LNCAP (cell line): Measurements from ENCODE around the gene TDP1.

Source experiments
- TF ChIP-seq, protein P1 (sequence below): fragments of 450-650 bp; IDR thresholded peaks from 2 replicates; pipeline ENCODE4 v1.5.1; 2017; ENCODE audit warnings: mild to moderate bottlenecking

Gene TDP1

DNA sequence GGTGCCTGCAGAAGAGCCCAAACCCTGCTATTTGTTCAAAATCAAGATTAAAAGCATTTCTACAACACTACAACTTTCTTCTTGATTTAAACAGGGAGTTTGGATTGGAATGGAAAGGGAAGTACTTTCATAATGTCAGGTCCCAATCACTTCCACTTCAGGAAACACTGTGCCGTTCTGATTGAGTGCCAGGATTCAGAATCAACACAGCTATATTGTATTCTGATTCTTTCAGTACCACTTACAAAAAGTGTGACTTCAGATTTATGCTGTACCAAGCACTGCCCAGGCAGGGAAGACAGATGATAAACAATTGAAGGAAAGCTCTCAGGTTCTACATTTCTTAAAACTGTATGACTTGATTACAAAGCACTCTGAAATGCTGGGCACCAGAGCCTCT lies 3.2 kb downstream of the TDP1 start:
- TF ChIP-seq, protein P1, sequence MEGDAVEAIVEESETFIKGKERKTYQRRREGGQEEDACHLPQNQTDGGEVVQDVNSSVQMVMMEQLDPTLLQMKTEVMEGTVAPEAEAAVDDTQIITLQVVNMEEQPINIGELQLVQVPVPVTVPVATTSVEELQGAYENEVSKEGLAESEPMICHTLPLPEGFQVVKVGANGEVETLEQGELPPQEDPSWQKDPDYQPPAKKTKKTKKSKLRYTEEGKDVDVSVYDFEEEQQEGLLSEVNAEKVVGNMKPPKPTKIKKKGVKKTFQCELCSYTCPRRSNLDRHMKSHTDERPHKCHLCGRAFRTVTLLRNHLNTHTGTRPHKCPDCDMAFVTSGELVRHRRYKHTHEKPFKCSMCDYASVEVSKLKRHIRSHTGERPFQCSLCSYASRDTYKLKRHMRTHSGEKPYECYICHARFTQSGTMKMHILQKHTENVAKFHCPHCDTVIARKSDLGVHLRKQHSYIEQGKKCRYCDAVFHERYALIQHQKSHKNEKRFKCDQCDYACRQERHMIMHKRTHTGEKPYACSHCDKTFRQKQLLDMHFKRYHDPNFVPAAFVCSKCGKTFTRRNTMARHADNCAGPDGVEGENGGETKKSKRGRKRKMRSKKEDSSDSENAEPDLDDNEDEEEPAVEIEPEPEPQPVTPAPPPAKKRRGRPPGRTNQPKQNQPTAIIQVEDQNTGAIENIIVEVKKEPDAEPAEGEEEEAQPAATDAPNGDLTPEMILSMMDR, result no peak

DNA sequence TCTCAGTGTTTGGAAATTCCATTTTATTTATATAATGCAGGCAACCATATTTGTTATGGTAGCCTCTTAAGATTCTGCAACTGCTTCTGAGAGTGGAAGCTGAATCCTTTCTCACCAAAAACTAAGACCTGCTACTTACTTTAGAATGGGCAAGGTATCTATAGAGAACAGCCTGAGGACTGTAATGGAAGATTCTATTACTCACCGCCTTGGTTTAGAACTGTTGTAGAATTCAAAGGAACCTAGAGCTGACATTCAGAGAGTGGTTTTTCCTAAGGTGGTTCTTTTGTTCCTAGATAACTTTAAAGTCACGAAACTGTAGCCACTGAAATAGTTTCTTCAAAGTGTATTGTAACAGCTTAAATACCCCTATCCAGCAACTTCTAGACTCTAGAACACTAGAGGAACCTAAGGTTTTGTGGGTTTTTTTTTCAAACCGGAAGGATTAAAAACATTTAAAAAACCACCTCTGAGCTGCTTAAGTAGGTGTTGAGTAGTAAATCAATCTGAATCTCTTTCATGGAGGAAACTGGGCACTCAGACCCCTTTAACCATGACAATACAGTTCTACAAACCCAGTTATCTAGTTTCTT lies 4.2 kb downstream of the TDP1 start:
- TF ChIP-seq, protein P1, result no peak

DNA sequence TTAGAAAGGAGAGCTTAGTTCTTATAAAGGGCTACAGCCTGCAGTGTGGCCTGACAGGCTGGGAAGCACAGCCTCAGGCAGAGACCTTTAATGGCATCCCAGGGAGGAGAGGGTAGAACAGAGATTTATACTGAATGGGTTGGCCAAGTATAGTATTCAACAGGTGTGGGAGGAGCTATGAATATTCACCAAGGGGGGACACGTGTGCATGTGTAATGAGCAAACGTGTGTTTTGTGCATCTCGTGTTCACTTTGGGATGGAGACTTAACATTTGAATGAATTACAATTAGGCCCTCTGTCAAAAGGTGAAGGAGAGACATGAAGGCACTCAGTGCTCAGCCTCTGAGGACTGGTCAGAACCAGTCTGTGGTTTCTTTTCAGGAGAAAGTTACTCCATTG lies 5.2 kb downstream of the TDP1 start:
- TF ChIP-seq, protein P1, result no peak

DNA sequence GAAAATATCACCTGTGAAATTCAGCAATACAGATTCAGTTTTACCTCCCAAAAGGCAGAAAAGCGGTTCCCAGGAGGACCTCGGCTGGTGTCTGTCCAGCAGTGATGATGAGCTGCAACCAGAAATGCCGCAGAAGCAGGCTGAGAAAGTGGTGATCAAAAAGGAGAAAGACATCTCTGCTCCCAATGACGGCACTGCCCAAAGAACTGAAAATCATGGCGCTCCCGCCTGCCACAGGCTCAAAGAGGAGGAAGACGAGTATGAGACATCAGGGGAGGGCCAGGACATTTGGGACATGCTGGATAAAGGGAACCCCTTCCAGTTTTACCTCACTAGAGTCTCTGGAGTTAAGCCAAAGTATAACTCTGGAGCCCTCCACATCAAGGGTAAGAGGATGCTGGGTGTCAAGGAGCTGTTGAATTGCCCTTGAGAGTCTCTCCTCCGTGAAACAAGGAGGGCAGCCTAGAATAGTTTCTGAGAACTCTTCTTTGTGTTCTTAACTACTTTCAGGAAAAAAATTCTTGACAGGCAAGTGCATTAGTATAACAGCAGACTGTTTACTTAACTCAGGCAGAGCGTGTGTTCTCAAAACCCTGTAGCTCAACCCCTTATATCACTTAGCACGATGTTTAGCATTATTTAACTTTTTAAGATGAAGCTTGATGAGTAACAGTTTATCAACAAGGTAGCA lies 7.7 kb downstream of the TDP1 start:
- TF ChIP-seq, protein P1, result no peak

DNA sequence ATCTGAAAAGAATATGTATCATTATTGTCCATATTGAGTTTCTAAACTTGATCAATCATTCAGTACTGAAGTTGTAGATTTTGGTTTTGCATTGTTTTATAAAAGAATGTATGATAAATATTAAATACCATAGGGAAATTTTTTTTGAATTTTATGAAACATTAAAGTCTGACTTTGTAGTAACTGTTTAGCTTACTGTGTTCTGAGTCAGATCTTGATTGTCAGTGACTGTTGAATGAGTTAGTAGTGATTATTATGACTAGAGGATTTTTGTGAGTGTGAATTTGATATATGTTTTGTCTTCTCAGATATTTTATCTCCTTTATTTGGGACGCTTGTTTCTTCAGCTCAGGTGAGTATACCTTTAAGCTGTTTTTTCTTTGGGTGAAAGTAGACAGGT lies 10.1 kb downstream of the TDP1 start:
- TF ChIP-seq, protein P1, result no peak

DNA sequence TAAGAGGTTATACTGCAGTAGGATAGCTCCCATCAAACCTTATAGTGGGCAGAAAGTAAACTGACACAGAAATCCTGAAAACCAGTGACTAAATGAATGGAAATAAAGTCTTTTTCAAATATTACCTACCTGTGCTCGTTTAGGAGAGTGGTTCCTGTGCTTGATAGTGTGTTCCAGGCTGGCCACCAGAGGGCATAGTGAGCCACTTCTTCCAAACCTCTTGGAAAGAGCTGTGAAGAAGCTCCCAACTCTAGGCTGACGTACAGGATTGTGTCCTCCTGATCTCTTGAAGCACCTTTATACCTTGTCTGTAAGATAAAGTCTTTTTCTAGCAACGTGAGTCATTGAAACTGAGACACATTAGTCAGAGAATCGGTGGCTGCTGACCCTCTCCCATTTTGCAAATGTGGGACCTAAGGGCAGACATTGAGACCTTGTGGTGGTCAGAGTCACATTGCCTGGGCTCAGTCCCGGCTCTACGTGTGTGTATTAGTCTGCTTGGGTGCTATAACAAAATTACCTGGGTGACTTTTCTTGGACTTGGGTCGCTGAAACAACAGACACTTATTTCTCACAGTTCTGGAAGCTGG lies 17.6 kb downstream of the TDP1 start:
- TF ChIP-seq, protein P1, result peak; percentile 91

DNA sequence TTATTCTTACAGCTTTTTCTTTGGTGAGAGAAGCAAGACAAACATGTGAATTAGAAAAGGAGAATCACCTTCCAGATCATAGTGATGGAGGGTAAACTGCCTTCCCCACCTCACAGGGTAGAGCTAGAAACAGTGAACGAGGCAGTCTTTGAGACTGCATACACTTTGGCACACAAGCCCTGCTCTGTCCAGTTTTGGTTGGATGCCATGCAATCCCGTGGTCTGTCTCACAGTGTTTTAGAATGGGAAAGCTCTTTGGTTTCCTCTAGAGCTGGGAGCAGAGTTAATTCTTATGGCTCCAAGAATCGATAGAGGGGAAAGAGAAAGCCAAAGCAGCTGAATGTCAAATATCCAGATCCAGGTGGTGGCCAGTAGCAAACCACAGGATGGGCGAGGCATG lies 21.9 kb downstream of the TDP1 start:
- TF ChIP-seq, protein P1, result no peak
